ENCODE results near the gene CDK5RAP2. TPM values are rescaled to one million over a fixed set of nuclear protein-coding genes. Genes with fewer than 3 reads are reported as not detected.
A peak's percentile ranks its signal among the peaks of the same experiment; 100 is the strongest.

CDK5RAP2 gene
- total RNA-seq, 1 experiment from 2014 or later, result 82.7 TPM

DNA sequence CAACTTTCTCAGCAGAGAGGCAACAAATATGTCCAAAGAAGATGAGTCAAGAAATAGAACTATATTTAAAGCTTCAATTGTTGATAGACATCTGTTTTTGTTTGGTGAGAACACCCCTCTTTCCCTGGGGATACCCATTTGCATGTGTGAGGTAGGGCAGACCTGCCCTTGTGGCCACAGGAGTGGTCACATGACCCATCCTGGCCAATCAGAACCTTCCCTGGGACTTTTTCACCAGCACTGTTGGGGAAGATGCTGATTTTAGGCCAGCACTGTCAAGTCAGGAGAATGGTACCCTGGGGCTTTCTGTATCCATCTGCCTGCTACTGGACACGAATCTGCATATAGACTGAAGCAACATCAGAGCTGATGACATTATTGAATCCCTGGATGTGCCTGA is 211.2 kb downstream of the CDK5RAP2 start:
- DNase-seq (ENCODE audit: extremely low read depth, low read depth), result no peak

DNA sequence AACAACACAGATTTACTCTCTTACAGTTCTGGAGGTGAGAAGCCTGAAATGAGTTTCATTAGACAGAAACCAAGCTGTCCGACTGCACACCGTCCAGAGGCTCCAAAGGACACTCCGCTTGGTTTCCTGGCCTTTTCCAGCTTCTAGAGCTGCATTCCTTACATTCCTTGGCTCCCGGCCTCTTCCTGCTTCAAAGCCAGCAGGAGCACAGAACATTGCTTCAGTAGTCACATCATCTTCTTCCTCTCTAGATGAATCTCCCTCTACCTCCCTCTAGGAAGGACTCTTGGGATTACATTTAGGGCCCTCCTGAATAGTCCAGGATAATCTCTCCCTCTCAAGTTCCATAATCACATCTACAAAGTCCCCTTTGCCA is 213.3 kb downstream of the CDK5RAP2 start:
- DNase-seq (ENCODE audit: extremely low read depth, low read depth), result peak; percentile 85

DNA sequence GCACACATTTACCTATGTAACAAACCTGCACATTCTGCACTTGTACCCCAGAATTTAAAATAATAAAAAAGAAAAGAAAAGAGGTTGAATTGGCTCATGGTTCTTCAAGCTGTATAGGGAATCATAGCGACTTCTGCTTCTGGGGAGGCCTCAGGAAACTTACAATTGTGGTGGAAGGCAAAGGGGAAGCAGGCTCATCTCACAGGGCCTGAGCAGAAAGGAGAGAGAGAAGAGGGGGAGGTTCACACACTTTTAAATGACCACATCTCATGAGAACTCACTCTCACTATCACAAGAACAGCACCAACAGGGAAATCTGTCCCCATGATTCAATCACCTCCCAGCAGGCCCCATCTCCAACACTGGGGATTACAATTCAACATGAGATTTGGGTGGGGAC is 214.6 kb downstream of the CDK5RAP2 start:
- DNase-seq (ENCODE audit: extremely low read depth, low read depth), result no peak

DNA sequence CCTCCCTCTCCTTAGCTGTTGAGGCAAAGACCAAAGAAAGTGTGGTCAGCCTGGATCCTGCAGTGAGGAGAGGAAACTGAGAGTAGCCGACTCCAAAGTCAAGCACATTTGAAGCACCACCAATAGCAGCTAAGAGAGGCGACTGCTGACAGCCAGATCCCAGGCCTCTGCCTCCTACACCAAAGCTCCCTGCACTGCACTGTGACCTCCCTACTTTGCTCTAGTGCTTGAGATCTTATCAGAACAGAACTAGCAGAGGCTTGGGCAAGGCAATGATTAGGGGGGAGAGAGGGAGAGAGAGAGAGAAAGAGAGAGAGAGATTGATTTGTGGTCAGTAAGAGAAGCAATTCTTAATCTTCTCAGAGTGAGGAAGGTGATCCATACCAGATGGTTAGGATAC is 216.3 kb downstream of the CDK5RAP2 start:
- DNase-seq (ENCODE audit: extremely low read depth, low read depth), result no peak

DNA sequence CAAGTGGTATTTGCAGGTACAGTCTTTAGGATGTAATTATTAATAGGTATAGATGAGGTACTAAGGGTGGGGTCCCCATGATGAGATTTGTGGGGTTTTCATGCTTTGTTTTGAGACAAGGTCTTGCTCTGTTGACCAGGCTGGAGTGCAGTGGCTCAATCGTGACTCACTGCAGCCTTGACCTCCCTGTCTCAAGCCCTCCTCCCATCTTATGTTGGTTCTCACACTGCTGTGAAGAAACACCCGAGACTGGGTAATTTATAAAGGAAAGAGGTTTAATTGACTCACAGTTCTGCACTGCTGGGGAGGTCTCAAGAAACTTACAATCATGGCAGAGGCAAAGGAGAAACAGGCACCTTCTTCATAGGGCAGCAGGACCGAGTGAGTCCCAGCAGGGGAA is 217.5 kb downstream of the CDK5RAP2 start:
- DNase-seq (ENCODE audit: extremely low read depth, low read depth), result peak; percentile 26

DNA sequence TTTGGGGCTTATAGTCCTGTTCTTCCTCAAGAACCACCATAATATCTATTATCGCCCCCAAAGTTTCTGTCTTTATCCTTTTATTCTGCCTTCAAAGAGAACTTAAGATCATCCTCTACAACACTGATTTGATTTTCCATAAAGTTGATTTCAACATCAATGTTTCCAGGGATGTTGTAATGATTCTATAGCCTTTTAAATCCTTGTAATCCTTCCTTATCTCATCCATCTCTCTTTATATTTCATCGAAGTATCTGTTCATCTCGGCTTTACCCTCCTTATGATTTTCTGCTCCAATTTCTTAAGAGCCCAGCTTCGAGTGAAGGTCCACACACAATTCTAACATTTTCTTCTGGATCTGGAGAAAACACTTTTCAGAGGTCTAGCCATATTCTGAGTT is 218.4 kb downstream of the CDK5RAP2 start:
- no peak for DNase-seq (ENCODE audit: extremely low read depth, low read depth)

DNA sequence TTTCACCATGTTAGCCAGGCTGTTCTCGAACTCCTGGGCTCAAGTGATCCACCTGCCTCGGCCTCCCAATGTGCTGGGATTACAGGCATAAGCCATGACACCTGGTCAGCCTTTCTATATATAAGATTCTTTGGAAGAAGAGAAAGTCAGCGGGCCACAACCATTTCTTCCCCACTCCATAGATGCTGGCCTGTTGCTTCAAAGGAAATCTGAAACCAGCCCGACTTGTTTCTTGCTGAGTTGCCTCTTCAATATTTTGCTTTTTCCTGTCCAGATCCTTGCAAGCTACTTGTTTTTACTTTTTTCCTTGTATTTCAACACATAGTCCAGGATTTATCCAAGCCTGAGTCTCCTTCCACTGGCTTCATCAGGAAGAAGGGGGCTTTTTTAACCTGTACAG is 219.5 kb downstream of the CDK5RAP2 start:
- DNase-seq (ENCODE audit: extremely low read depth, low read depth), result no peak

DNA sequence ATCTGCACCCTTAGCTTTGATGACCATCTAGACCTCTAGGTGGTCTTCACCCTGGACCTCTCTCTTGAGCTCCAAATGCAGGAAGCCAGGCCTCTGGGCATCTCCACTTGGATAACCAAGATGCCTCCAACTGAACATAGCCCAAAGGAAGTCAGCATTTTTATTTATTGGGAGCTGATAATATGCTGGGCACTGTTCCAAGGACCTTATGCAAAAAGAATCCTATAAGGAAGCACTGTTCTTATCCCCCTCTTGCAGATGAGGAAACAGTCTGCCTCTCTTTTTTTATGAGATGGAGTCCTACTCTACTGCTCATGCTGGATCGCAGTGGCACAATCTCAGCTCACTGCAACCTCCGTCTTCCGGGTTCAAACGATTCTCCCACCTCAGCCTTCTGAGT is 219.9 kb downstream of the CDK5RAP2 start:
- no peak for DNase-seq (ENCODE audit: extremely low read depth, low read depth)

DNA sequence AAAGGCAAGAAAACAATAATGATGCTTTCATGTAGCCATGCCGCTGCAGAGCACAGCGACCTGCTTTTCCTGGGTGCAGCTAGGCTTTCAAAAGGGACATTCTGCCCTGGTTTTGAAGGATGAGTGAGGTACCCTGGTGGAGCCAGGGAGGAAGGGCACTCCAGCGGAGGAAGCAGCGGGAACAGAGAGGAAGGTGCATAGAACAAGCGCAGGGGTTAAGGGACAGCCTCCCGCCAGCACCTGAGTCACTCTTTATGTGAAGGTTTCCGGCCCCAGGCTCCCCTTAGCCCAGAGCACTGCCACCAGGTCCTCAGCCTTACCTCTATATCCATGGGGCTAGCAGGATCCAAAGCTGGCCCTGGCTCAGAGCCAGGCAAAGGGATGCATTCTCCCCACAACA is 221.1 kb downstream of the CDK5RAP2 start:
- no peak for DNase-seq (ENCODE audit: extremely low read depth, low read depth)

DNA sequence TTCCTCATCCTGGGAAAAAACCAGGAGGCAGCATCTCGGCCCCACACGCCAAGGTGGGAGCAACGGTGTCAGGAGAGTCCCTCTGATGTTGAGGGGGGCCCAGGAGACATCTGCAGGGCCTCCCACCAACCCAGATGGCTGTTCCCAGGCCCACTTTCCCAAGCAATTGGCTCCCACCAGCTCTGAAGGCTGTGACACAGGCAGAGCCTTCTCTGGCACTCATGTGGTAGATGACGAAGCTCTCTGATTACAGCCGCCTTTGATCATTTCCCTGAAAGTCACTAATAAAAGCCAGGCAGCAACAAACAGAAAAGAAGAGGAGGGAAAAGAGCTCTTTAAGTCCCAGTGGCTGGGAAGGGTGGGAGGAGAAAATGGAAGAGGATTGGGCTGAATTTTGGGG is 226.5 kb downstream of the CDK5RAP2 start:
- no peak for DNase-seq (ENCODE audit: extremely low read depth, low read depth)

DNA sequence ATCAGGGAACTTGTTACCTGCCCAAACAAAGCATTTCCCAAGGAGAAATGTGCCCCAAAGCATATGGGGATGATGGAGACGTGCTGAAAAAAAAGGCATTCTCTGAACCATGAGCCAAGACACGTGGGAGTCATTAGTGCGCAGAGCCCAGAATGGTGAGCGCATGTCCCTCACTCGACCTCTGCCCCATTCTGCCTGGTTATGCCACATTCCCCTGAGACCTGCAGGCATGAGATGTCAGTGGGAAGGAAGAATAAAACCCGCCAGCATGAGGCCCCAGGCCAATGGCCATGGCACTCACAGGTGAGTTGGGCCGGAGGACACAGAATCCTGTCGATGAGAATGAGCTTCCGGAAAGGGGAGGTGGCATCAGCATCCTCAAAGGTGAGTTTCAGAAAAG is 228.9 kb downstream of the CDK5RAP2 start:
- no peak for DNase-seq (ENCODE audit: extremely low read depth, low read depth)

DNA sequence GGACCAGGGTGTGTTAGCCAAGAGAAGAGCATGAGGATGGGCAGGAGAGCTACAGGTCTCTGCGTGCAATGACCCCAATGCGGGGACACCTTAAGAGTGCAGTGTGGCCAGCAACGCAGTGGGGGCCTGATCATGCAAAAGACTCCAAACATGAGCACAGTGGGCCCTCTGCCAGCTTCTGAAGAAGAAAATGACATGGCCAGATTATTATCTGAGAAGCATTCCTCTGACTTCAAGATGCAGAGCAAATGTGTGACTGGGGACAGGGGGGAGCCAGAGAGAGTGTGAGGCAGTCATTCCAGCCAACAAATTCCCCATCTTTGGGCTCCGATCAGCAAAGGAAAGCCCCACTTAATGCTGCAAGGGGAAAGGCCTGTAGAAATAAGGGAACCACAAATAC is 229.4 kb downstream of the CDK5RAP2 start:
- no peak for DNase-seq (ENCODE audit: extremely low read depth, low read depth)

DNA sequence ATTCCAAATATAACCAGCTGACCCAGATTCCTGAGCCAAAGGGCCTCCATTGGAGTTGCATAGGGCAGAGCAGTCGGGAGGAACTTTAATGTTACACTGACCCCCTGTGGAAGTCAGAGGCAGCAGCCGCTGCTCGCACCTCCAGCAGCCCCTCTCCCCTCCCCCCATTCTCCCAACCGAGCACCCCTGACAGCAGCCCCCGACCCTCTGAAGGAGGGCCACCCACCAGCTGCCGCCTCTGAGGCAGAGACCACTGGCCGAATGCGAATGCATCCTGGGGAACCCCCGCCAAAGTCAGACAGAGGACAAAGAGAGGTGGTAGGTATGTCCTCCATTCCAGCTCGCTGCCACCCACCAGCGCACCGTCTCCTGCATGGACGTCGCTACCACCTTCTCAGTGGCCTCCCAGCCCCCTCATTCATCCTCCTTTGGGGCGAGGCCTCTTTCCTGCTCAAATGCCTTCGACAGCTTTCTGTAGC is 231.0 kb downstream of the CDK5RAP2 start:
- peak; percentile 58 for DNase-seq (ENCODE audit: extremely low read depth, low read depth)

DNA sequence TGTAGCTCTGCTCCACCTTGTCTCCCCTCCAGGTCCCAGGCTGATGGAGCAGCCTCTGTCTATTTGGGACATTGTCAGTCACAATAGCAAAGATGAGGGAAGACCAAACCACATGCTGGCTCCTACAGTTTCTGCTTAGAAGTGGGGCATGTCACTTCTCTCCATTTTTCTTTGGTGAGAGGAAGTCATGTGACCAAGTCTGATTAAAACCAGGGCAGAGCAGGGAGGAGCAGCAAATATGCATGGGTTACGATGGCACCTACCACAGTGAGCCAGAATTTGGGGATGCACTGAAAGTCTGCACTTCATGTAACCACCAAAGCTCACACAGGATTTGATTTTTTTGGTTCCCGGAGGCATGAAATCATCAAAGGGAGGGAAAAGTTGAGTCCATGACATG is 234.6 kb downstream of the CDK5RAP2 start:
- DNase-seq (ENCODE audit: extremely low read depth, low read depth), result no peak

DNA sequence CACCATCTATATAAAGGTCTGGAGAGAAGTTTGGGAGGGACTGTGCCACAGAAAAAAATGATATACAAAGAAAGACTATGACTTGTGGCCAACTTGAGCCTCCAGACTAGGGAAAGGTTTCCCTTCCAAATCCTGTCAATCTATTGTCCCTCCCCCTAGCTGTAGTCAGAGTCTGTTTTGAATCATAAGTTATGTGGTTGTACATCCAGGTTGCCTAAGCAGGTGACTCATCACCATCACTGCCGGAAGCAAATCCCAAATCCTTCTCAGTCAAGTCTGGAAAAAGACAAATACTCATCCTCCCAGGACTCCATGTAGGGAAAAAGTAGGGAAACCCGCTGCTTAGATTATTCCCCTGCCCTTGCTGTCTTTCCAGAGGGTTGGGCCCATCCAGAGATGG is 235.7 kb downstream of the CDK5RAP2 start:
- DNase-seq (ENCODE audit: extremely low read depth, low read depth), result peak; percentile 25

DNA sequence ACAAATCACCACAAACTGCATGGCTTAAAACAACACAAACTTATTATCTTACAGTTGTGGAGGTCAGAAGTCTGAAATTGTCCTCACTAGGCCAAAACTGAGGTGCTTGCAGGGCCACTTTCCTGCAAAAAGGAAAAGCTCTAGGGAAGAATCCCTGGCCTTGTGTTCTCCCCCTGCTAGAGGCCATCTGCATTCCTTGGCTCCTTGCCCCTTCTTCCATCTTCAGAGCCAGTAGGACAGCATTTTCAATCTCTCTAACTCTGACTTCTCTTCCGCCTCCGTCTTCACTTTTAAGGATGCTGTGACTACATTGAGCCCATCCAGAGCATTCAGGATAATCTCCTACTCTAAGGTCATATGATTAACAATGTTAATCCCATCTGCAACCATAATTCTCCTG is 236.6 kb downstream of the CDK5RAP2 start:
- no peak for DNase-seq (ENCODE audit: extremely low read depth, low read depth)

Other genes starting within 250 kb of the CDK5RAP2 start
- gene MEGF9, start 134.3 kb upstream of the CDK5RAP2 start, total RNA-seq (2014; rRNA removed; shearing (Covaris generic)), result 11.9 and 12.3 TPM in 2 replicates
- gene FBXW2, start 213.2 kb upstream of the CDK5RAP2 start, total RNA-seq (2014; rRNA removed; shearing (Covaris generic)), result 34.4 and 40.2 TPM in 2 replicates